ENCODE measurements around the gene RSPH1.

Gene RSPH1

DNA sequence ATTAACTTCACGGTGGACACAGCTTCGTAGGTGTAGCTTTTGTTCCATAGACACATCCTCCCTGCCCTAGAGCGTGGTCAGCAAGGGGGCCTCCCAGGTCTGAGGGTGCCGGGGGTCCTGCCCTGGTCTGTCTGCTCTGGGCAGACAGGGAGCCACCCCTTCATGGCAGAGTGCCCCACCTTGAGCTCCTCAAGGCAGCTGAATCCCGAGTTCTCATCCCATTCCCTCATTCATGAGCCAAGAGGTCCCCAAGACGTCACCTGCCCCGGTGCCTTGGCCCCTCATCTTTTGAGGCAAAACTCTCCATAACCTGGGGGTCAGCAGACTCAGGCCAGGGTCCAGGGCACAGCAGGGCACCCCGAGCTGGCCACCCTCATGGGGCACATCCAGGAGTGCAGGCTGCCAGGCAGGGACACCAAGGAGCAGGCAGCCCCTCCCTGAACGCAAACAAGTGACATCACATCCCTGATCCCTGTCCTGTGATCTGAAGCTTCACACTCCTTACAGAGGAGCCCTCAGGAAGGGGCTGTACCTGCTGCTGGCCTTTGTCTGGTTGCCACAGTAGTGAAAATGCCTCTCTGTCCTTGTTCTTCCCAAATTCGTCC, 69.0 kb downstream of the RSPH1 start:
- no peak for DNase-seq (ENCODE audit: low read depth)

- DNase-seq (ENCODE audit: low read depth) = no peak
These were observed 69.6 kb downstream of the RSPH1 start for GRCh38 chr21:42426424-42426823.

GRCh38 chr21:42425591-42425990, 70.4 kb downstream of the RSPH1 start:
- no peak for DNase-seq (ENCODE audit: low read depth)

DNA sequence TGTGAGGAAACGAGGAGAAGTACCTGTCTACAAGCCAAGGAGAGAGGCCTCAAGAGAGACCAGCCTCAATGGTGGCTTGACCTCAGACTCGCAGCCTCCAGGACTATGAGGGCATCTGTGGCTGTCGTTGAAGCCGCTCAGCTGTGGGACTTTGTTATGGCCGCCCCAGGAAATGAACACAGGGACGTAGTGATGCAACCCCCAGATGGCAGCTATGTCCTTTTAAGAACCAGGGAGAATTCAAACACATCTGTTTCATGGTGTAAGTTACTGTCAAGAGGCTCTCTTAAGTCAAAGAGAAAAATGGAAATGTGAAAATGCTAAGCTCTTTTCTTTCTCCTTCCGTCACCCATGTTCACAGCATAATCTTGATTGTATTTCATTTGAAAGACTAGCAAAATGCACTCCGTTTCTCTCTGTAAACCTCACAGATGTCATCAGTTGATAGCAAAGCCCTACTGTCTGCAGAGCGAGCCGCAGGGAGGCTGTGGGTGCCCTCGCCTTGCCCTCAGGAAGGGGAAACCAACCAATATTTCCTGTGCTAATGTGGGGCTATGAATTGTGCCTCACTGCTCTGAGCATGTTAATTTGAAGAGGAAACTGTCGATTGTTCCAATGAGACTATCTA, 71.0 kb downstream of the RSPH1 start:
- peak; percentile 64 for DNase-seq (ENCODE audit: low read depth)

DNA sequence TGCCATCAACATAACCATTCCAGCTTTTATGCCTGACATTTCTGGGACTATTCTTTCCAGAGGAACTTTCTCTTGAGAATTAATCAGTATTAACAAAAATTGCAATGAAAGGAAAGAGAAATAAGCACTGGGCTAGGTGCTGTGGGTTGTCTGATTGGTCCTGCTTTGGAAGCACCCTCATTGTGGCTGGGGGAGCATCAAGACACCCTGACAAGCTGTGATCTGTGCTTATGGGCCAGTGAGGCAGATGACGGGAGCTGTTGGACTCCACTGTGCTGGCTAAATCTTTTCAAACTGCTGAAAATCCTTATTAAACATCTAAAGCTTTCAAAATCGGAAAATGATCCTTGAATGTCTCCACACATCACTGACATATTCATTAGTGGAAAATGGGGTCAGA, 72.3 kb downstream of the RSPH1 start:
- DNase-seq (ENCODE audit: low read depth) = no peak

DNA sequence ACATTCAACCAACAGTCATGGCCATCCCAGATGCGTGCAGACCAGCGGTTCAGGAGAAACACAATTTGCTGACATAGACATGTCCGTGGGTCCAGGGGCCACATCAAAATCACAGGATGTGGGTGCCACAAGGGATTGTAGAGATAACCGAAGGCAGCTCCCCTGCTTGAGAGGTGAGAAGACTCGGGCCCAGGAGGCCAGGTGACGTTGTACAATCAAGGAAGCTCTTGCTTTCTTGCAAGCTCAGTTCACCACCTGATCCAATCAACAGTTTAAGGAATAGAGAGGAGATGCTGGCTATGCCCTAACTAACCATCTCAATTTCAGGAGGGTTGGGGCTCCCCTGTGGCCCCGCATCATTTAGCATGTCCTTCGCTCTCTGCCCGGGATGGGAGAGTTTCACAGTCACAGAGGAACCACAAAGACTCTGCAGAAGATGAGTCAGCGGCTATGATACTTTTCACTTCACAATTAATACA, 72.8 kb downstream of the RSPH1 start:
- DNase-seq (ENCODE audit: low read depth) = no peak

Measured in activated T-cell treated with anti-CD3 and anti-CD28 coated beads for 1 hour (primary cell).